ENCODE results near the gene B4GALNT3.

B4GALNT3 gene

GRCh38 chr12:467591-467990, 7.9 kb downstream of the B4GALNT3 start:
- DNase-seq (ENCODE audit: low read depth in 2 of 2, low spot score in 1 of 2), result no peak

- no peak for DNase-seq (ENCODE audit: low read depth in 2 of 2, low spot score in 1 of 2)
Observed at GRCh38 chr12:468671-469389, 9.1 kb downstream of the B4GALNT3 start.

GRCh38 chr12:470133-470532, 10.4 kb downstream of the B4GALNT3 start:
- DNase-seq (ENCODE audit: low read depth in 2 of 2, low spot score in 1 of 2), result no peak

GRCh38 chr12:473198-473597, 13.5 kb downstream of the B4GALNT3 start:
- DNase-seq (ENCODE audit: low read depth in 2 of 2, low spot score in 1 of 2), result no peak

GRCh38 chr12:473863-474577, 14.3 kb downstream of the B4GALNT3 start:
- no peak for DNase-seq (ENCODE audit: low read depth in 2 of 2, low spot score in 1 of 2)

- no peak for DNase-seq (ENCODE audit: low read depth in 2 of 2, low spot score in 1 of 2)
Observed at GRCh38 chr12:475286-475685, 15.5 kb downstream of the B4GALNT3 start.

- DNase-seq (ENCODE audit: low read depth in 2 of 2, low spot score in 1 of 2), result no peak
Observed at GRCh38 chr12:479161-479560, 19.4 kb downstream of the B4GALNT3 start.

- no peak for DNase-seq (ENCODE audit: low read depth in 2 of 2, low spot score in 1 of 2)
Observed at GRCh38 chr12:480831-481816, 21.4 kb downstream of the B4GALNT3 start.

GRCh38 chr12:482061-482460, 22.3 kb downstream of the B4GALNT3 start:
- DNase-seq (ENCODE audit: low read depth in 2 of 2, low spot score in 1 of 2), result no peak

GRCh38 chr12:484096-484495, 24.4 kb downstream of the B4GALNT3 start:
- no peak for DNase-seq (ENCODE audit: low read depth in 2 of 2, low spot score in 1 of 2)

GRCh38 chr12:490260-490659, 30.5 kb downstream of the B4GALNT3 start:
- no peak for DNase-seq (ENCODE audit: low read depth in 2 of 2, low spot score in 1 of 2)

GRCh38 chr12:495466-495865, 35.7 kb downstream of the B4GALNT3 start:
- no peak for DNase-seq (ENCODE audit: low read depth in 2 of 2, low spot score in 1 of 2)

GRCh38 chr12:496736-497135, 37.0 kb downstream of the B4GALNT3 start:
- DNase-seq (ENCODE audit: low read depth in 2 of 2, low spot score in 1 of 2), result no peak

GRCh38 chr12:497501-498160, 37.9 kb downstream of the B4GALNT3 start:
- no peak for DNase-seq (ENCODE audit: low read depth in 2 of 2, low spot score in 1 of 2)

- no peak for DNase-seq (ENCODE audit: low read depth in 2 of 2, low spot score in 1 of 2)
Observed at GRCh38 chr12:499837-500458, 40.2 kb downstream of the B4GALNT3 start.

GRCh38 chr12:501722-502447, 42.1 kb downstream of the B4GALNT3 start:
- no peak for DNase-seq (ENCODE audit: low read depth in 2 of 2, low spot score in 1 of 2)

GRCh38 chr12:503111-503761, 43.5 kb downstream of the B4GALNT3 start:
- DNase-seq (ENCODE audit: low read depth in 2 of 2, low spot score in 1 of 2), result no peak

GRCh38 chr12:505221-505620, 45.5 kb downstream of the B4GALNT3 start:
- DNase-seq (ENCODE audit: low read depth in 2 of 2, low spot score in 1 of 2), result no peak

- no peak for DNase-seq (ENCODE audit: low read depth in 2 of 2, low spot score in 1 of 2)
Observed at GRCh38 chr12:507391-507796, 47.7 kb downstream of the B4GALNT3 start.

Data from stimulated activated CD8-positive, alpha-beta memory T cell treated with anti-CD3 and anti-CD28 coated beads, Interleukin-4, amount 100 ng/mL, for 4 hours (primary cell).